HL-60 (cell line): ENCODE data around the gene HACD1.
"Not testable (repeated sequence)": the region's sequence is repeated elsewhere in the genome, so short reads cannot be mapped to it uniquely, and the experiment has no call there.

Experiments used
- DNase-seq, 2 experiments: peaks; one replicate each; pipeline ENCODE4 v3.0.0-alpha.2; 2010 to 2020; ENCODE audit warnings: low read depth in 1 of 2, low spot score in 1 of 2
- H3K27ac ChIP-seq: fragments of 250-450 bp; sonication (Bioruptor Pico); replicated peaks from 2 replicates; pipeline ENCODE4 v1.5.1; 2020; ENCODE audit warnings: mild to moderate bottlenecking, moderate library complexity
- H3K27me3 ChIP-seq: fragments of 250-450 bp; sonication (Bioruptor Pico); 2 replicates; pipeline ENCODE4 v1.5.1; 2021; ENCODE audit warnings: mild to moderate bottlenecking, moderate library complexity; ENCODE audit not compliant: insufficient read depth, poor library complexity, severe bottlenecking
- H3K4me3 ChIP-seq: replicated peaks from 2 replicates; pipeline ENCODE4 v1.5.1; 2011; ENCODE audit warnings: mild to moderate bottlenecking, control low read depth, low read length; ENCODE audit not compliant: insufficient read depth
- GABPA ChIP-seq: IDR thresholded peaks from 2 replicates; pipeline ENCODE4 v1.6.1; 2012; ENCODE audit warnings: low read depth
- POLR2AphosphoS5 ChIP-seq: IDR thresholded peaks from 2 replicates; pipeline ENCODE4 v1.6.1; 2012; ENCODE audit warnings: low read depth
- SPI1 ChIP-seq: IDR thresholded peaks from 2 replicates; pipeline ENCODE4 v1.6.1; 2012; ENCODE audit warnings: low read depth, mild to moderate bottlenecking, borderline replicate concordance
- TF ChIP-seq, protein P1 (sequence below): IDR thresholded peaks from one replicate; pipeline ENCODE4 v1.5.1; 2011; ENCODE audit warnings: low read length, control low read depth, inconsistent platforms; ENCODE audit not compliant: insufficient read depth
- TF ChIP-seq, protein P2 (sequence below): IDR thresholded peaks from 2 replicates; pipeline ENCODE4 v1.6.1; 2012; ENCODE audit warnings: low read depth; ENCODE audit not compliant: insufficient replicate concordance

Gene HACD1

DNA sequence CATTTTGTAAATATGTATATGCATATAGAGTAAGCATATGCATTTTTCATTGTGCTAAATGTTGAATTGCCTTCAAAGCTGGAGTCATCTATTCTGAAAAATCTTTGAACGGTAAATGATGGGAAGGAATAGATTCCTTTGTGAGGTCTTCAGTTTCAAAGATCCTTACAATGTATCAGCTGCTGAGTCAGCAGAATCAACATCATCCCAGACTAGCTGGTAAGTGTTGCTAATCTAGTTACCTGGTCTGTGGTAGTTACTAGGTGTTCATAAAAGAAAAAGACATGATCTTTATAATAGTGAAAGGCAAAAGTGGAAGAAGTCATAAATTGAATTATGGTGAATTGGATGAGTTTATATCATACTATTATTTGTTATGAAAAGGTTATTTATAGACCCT lies 16.2 kb upstream of the HACD1 start:
- H3K27me3 ChIP-seq, result no peaks in the 10 kb centered on the region
- no peak for DNase-seq
- H3K4me3 ChIP-seq, result no peak overlapping the region
- H3K27ac ChIP-seq, result no peak overlapping the region
- TF ChIP-seq GABPA, result no peak
- no peak for TF ChIP-seq POLR2AphosphoS5
- TF ChIP-seq, protein P1, sequence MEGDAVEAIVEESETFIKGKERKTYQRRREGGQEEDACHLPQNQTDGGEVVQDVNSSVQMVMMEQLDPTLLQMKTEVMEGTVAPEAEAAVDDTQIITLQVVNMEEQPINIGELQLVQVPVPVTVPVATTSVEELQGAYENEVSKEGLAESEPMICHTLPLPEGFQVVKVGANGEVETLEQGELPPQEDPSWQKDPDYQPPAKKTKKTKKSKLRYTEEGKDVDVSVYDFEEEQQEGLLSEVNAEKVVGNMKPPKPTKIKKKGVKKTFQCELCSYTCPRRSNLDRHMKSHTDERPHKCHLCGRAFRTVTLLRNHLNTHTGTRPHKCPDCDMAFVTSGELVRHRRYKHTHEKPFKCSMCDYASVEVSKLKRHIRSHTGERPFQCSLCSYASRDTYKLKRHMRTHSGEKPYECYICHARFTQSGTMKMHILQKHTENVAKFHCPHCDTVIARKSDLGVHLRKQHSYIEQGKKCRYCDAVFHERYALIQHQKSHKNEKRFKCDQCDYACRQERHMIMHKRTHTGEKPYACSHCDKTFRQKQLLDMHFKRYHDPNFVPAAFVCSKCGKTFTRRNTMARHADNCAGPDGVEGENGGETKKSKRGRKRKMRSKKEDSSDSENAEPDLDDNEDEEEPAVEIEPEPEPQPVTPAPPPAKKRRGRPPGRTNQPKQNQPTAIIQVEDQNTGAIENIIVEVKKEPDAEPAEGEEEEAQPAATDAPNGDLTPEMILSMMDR, result no peak
- no peak for TF ChIP-seq SPI1
- TF ChIP-seq, protein P2, sequence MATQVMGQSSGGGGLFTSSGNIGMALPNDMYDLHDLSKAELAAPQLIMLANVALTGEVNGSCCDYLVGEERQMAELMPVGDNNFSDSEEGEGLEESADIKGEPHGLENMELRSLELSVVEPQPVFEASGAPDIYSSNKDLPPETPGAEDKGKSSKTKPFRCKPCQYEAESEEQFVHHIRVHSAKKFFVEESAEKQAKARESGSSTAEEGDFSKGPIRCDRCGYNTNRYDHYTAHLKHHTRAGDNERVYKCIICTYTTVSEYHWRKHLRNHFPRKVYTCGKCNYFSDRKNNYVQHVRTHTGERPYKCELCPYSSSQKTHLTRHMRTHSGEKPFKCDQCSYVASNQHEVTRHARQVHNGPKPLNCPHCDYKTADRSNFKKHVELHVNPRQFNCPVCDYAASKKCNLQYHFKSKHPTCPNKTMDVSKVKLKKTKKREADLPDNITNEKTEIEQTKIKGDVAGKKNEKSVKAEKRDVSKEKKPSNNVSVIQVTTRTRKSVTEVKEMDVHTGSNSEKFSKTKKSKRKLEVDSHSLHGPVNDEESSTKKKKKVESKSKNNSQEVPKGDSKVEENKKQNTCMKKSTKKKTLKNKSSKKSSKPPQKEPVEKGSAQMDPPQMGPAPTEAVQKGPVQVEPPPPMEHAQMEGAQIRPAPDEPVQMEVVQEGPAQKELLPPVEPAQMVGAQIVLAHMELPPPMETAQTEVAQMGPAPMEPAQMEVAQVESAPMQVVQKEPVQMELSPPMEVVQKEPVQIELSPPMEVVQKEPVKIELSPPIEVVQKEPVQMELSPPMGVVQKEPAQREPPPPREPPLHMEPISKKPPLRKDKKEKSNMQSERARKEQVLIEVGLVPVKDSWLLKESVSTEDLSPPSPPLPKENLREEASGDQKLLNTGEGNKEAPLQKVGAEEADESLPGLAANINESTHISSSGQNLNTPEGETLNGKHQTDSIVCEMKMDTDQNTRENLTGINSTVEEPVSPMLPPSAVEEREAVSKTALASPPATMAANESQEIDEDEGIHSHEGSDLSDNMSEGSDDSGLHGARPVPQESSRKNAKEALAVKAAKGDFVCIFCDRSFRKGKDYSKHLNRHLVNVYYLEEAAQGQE, result no peak

DNA sequence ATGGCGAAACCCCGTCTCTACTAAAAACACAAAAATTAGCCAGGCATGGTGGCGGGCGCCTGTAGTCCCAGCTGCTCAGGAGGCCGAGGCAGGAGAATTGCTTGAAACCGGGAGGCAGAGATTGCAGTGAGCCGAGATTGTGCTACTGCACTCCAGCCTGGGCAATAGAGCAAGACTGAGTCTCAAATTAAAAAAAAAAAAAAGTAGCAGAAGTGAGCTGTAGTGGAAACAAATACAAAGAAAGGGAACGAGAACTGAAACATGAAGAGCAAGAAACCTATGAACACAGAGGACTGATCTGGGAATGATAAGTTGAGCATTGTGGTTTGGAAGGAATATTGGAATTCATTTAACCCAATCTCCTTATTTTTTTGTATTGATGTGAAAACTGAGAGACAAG lies 15.4 kb upstream of the HACD1 start:
- H3K27me3 ChIP-seq, DNase-seq, H3K27ac ChIP-seq, H3K4me3 ChIP-seq: not testable (repeated sequence)

DNA sequence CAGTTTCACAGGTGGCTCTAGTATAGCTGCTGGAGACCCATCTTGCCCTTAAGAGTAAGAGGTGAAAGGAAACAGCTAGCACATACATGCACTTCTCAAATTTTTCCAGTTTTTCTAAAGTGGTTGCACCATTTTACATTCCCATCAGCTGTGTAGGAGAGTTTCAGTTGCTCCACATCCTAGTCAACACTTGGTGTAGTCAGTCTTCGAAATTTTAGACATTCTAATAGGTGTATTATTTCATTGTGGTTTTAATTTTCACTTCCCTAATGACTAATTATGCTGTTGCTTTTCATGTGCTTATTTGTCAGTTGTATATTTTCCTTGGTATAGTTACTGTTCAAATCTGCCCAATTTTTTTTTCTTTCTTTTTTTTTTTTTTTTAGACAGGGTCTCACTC lies 9.5 kb upstream of the HACD1 start:
- no peak overlapping the region for H3K4me3 ChIP-seq
- no peak for TF ChIP-seq POLR2AphosphoS5
- TF ChIP-seq, protein P1, result no peak
- no peak for TF ChIP-seq SPI1
- TF ChIP-seq GABPA, result no peak
- TF ChIP-seq, protein P2, result no peak
- no peak overlapping the region for H3K27ac ChIP-seq
- H3K27me3 ChIP-seq, result no peaks in the 10 kb centered on the region
- no peak for DNase-seq

DNA sequence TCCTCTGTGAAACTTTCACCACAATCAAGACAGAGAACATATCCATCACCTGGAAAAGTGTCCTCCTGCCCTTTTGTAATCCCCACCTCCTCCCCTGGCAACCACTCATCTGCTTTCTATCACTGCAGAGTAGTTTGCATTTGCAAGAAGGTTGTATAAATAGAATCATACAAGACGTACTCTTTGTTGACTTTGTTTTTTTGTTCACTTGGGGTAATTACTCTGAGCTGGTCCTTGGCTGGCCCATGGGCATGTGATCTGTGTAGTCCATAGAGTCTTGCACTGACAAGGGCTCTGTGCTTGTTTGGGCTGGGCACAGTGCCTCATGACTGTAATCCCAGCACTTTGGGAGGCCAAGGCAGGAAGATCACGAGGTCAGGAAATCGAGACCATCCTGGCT lies 7.8 kb upstream of the HACD1 start:
- H3K4me3 ChIP-seq, result no peak overlapping the region
- H3K27ac ChIP-seq, result no peak overlapping the region
- no peaks in the 10 kb centered on the region for H3K27me3 ChIP-seq
- TF ChIP-seq POLR2AphosphoS5 (no peak), GABPA (no peak), SPI1 (no peak)
- TF ChIP-seq, protein P2, result no peak
- TF ChIP-seq, protein P1, result no peak
- DNase-seq, result no peak
